Naive thymus-derived CD4-positive, alpha-beta T cell (primary cell): ENCODE data around the gene PIGC. TPM values are rescaled to one million over a fixed set of nuclear protein-coding genes. Genes with fewer than 3 reads are reported as not detected.
A peak's percentile ranks its signal among the peaks of the same experiment; 100 is the strongest.
"Not testable (repeated sequence)": the region's sequence is repeated elsewhere in the genome, so short reads cannot be mapped to it uniquely, and the experiment has no call there.

Experiments used
- ATAC-seq: fragments of 150-1000 bp; cut with Tn5 transposase; 2 replicates; pipeline ENCODE4 v1.10.0; 2021; ENCODE audit warnings: mild to moderate bottlenecking, moderate library complexity
- CTCF ChIA-PET: fragments of 350-600 bp; sonication (Branson Sonifier 250); formaldehyde crosslinking; loops from one replicate; lab custom pipeline; 2021; ENCODE audit warnings: antibody characterized with exemption; lab: Charles Lee
- POLR2A ChIA-PET: fragments of 350-600 bp; sonication (Branson Sonifier 250); formaldehyde crosslinking; loops from one replicate; lab custom pipeline; 2021; ENCODE audit warnings: antibody characterized with exemption, inconsistent platforms; lab: Charles Lee
- DNase-seq, 9 donors: peaks; one replicate each; pipeline versions ENCODE4 v3.0.0 to v3.0.0-alpha.2; 2020 to 2022; ENCODE audit warnings: mixed read lengths in 1 of 9
- H3K27ac ChIP-seq: one replicate; pipeline ENCODE4 v1.7.0; 2013; ENCODE audit warnings: mild to moderate bottlenecking, low read depth, low read length, moderate library complexity
- H3K27me3 ChIP-seq, 2 donors: one replicate each; pipeline ENCODE4 v1.7.0; 2013; ENCODE audit warnings: low read length in 2 of 2, mild to moderate bottlenecking in 2 of 2, moderate library complexity in 2 of 2; ENCODE audit not compliant: control insufficient read depth in 2 of 2, insufficient read depth in 2 of 2
- H3K36me3 ChIP-seq, 3 experiments: 1 replicate in 2 of 3; 2 replicates in 1 of 3; pipeline ENCODE4 v1.7.0; 2013; ENCODE audit warnings: low read length in 3 of 3, mild to moderate bottlenecking in 3 of 3, moderate library complexity in 1 of 3; ENCODE audit not compliant: insufficient read depth in 3 of 3, control insufficient read depth in 2 of 3
- H3K4me1 ChIP-seq, 2 donors: one replicate each; pipeline ENCODE4 v1.7.0; 2013; ENCODE audit warnings: low read length in 2 of 2, mild to moderate bottlenecking in 2 of 2, moderate library complexity in 1 of 2; ENCODE audit not compliant: control insufficient read depth in 2 of 2, insufficient read depth in 2 of 2
- H3K4me3 ChIP-seq: 2 replicates; pipeline ENCODE4 v1.7.0; 2013; ENCODE audit warnings: mild to moderate bottlenecking, low read length
- H3K9me3 ChIP-seq, 3 experiments: 1 replicate in 2 of 3; 2 replicates in 1 of 3; pipeline ENCODE4 v1.7.0; 2013; ENCODE audit warnings: low read length in 3 of 3; ENCODE audit not compliant: control insufficient read depth in 2 of 3
- H3K27ac Mint-ChIP-seq, 9 donors: one replicate each; pipeline ENCODE4 v1.8.0; 2020 to 2022; ENCODE audit warnings: mixed read lengths in 9 of 9, mild to moderate bottlenecking in 8 of 9, moderate library complexity in 5 of 9, inconsistent platforms in 2 of 9
- H3K27me3 Mint-ChIP-seq, 5 donors: one replicate each; pipeline ENCODE4 v1.8.0; 2021 to 2022; ENCODE audit warnings: mixed read lengths in 5 of 5, mild to moderate bottlenecking in 1 of 5
- H3K36me3 Mint-ChIP-seq, 5 donors: one replicate each; pipeline ENCODE4 v1.8.0; 2020 to 2022; ENCODE audit warnings: mixed read lengths in 5 of 5, mild to moderate bottlenecking in 3 of 5, inconsistent platforms in 1 of 5
- H3K4me1 Mint-ChIP-seq, 7 donors: one replicate each; pipeline ENCODE4 v1.8.0; 2020 to 2022; ENCODE audit warnings: mixed read lengths in 7 of 7, mild to moderate bottlenecking in 3 of 7, inconsistent platforms in 1 of 7
- H3K4me3 Mint-ChIP-seq, 10 donors: one replicate each; pipeline ENCODE4 v1.8.0; 2020 to 2022; ENCODE audit warnings: mild to moderate bottlenecking in 10 of 10, mixed read lengths in 10 of 10, moderate library complexity in 6 of 10, inconsistent platforms in 2 of 10
- H3K9me3 Mint-ChIP-seq, 11 donors: one replicate each; pipeline ENCODE4 v1.8.0; 2020 to 2022; ENCODE audit warnings: mixed read lengths in 11 of 11, mild to moderate bottlenecking in 4 of 11, inconsistent platforms in 1 of 11, moderate library complexity in 1 of 11
- intact Hi-C, 2 donors: fragments of 100-400 bp; cut with micrococcal nuclease; formaldehyde crosslinking; loops; one replicate each; pipeline ENCODE4 v1.15.1; 2023
- polyA plus RNA-seq, 2 donors: library from polyadenylated mRNA; unstranded; fragments of 300-500 nt; fragmentation: Illumina TruSeq; gene quantifications; one replicate each; pipeline ENCODE4 v1.2.3, GENCODE V29; 2021
- total RNA-seq, 6 experiments: library from RNA in 5 of 6; stranded (reverse) in 5 of 6; gene quantifications; 1 replicate in 5 of 6; 2 replicates in 1 of 6; pipeline ENCODE4 v1.2.3 and lab custom pipeline; 2021 to 2026

Gene PIGC
- total and polyA plus RNA-seq, 7 experiments from 2014 or later, result 21.1 to 142 (median 54.4) TPM

DNA sequence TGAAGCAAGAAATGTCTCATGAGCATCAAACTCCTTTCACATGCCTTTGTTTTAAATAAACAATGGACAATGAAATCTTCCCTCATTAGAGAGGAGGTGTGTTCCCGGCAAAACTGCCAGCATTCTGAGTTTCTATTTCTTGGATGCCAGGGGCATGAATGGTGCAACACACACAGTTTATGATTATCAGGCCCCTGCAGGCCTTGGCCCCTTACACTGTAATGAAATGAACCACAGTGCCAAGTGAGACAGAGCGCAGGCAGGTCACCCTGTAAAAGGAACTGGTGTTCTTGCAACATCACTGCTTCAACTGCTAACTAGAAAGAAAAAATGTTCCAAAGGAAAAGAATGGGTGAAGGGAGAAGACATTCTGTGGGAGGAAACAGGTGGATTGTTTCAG, 3.8 kb upstream of the PIGC start:
- Mint-ChIP-seq H3K36me3 (peaks cover 0 to 2% (median 0%) of the 10 kb centered on the region in 5 donors), H3K9me3 (no peaks in the 10 kb centered on the region), H3K4me1 (peaks cover 7 to 40% (median 33%) of the 10 kb centered on the region in 7 donors), H3K27ac (no peak overlapping the region), H3K4me3 (no peak overlapping the region), H3K27me3 (no peaks in the 10 kb centered on the region)
- H3K4me1 ChIP-seq, result peaks cover 12 to 15% of the 10 kb centered on the region in 2 donors
- DNase-seq (no peak), ATAC-seq (no peak)
- CTCF ChIA-PET, result no interaction called here
- H3K27ac ChIP-seq, result no peak overlapping the region
- POLR2A ChIA-PET, result interaction anchor here (1.0 kb wide), 1 partner anchor 364 kb away, joined by 3 read pairs; no protein-coding TSS in a partner anchor
- no peaks in the 10 kb centered on the region for H3K27me3 ChIP-seq
- no peak overlapping the region for H3K4me3 ChIP-seq
- peaks cover 0 to 4% (median 0%) of the 10 kb centered on the region in 3 experiments for H3K36me3 ChIP-seq
- H3K9me3 ChIP-seq, result no peaks in the 10 kb centered on the region
- intact Hi-C loops, result loop anchor here (10.0 kb wide), 2 partner anchors 963 to 1267 kb away; partner anchors contain the start of genes PRRC2C (in 2 of the 2) and KLHL20 (in 1 of the 2)

DNA sequence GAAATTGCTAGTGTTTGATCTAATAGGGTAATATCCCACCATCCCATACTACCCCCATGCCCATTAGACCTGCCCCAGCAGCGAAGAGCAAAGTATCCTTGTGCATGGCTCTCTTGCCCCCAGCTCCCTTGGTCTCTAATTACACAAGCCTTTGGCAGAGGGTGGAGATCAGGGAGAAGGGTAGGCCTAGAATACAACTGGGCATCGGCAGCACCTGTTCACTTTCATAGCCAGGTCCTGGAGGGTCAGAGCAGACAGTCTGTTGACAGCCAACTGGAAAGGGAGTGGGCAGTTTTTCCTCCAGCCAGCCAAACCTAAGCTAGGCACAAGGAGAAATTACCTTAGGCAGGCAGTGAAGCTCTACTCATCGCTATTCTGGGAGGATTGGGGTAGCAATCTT, 2.7 kb upstream of the PIGC start:
- Histone ChIP-seq H3K9me3 (no peaks in the 10 kb centered on the region), H3K36me3 (peaks cover 0 to 12% (median 0%) of the 10 kb centered on the region in 3 experiments), H3K4me3 (no peak overlapping the region), H3K27ac (no peak overlapping the region), H3K27me3 (no peaks in the 10 kb centered on the region), H3K4me1 (peaks cover 15 to 23% of the 10 kb centered on the region in 2 donors)
- DNase-seq (no peak), ATAC-seq (no peak)
- Mint-ChIP-seq H3K27me3 (no peaks in the 10 kb centered on the region), H3K27ac (peak overlapping the region in 1 of 9 donors; percentile 26), H3K4me3 (peak overlapping the region in 1 of 10 donors; percentile 6), H3K36me3 (peaks cover 9 to 12% (median 11%) of the 10 kb centered on the region in 5 donors), H3K4me1 (peaks cover 17 to 50% (median 44%) of the 10 kb centered on the region in 7 donors), H3K9me3 (no peaks in the 10 kb centered on the region)
- POLR2A ChIA-PET, result interaction anchor here (0.6 to 0.9 kb wide), 5 partner anchors 22 to 659 kb away, joined by 3 to 6 read pairs (median 3); partner anchors contain the start of gene SUCO
- CTCF ChIA-PET, result interaction anchor here (0.6 to 1.1 kb wide), 6 partner anchors 14 to 299 kb away, joined by 3 to 6 read pairs (median 4); partner anchors contain the start of gene C1orf105
- intact Hi-C loops, result loop anchor here (10.0 kb wide), 2 partner anchors 962 to 1268 kb away; partner anchors contain the start of genes PRRC2C (in 2 of the 2) and KLHL20 (in 1 of the 2)

DNA sequence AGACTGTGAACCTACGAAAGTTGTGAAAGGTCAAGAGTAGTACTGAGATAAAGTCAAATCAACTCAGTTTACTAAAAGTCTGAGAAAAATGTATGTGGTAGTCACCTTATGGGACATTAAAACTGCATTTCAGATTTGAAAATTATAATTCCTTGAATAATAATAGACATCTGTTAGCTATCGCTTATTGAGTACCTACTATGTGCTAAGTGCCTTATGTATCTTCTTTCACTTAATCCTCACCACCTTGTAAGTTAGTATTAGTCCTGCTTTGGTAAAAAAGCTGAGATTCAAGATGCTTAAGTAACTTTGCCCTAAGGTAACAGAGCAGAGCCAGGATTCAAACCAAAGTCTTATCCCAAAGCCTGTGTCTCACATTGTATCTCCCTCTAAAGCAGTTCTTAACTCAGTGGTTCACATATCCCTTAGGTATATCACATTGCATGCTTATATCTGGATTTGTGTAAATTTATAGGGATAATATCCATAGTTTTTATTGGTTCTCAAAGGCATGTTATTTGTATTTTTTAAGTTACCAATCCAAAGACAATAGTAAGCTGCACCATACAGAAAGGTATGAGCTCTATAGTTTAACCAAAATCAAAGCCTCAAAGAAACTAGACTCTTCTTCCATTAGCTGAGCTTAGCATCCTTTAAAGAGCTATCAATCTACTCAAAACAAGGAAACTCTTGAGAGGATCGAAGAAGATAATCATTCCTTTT, 865 bp downstream of the PIGC start:
- Histone ChIP-seq H3K27me3 (no peaks in the 10 kb centered on the region), H3K27ac (peak overlapping the region; percentile 83), H3K36me3 (peaks cover 0 to 13% (median 0%) of the 10 kb centered on the region in 3 experiments), H3K4me3 (peak overlapping the region; percentile 72), H3K9me3 (no peaks in the 10 kb centered on the region), H3K4me1 (peaks cover 15 to 25% of the 10 kb centered on the region in 2 donors)
- intact Hi-C loops, result loop anchor here (5.0 to 10.0 kb wide), 5 partner anchors 601 to 1424 kb away; partner anchors contain the start of genes PRRC2C (in 2 of the 2), DNM3 (in 1 of the 2), GAS5 (in 1 of the 2) and KLHL20 (in 1 of the 2)
- ATAC-seq, result no peak
- Mint-ChIP-seq H3K4me1 (peaks cover 27 to 60% (median 51%) of the 10 kb centered on the region in 7 donors), H3K27me3 (no peaks in the 10 kb centered on the region), H3K9me3 (no peaks in the 10 kb centered on the region), H3K27ac (peak overlapping the region; percentile 91 to 97 (median 93)), H3K36me3 (peaks cover 13 to 33% (median 31%) of the 10 kb centered on the region in 5 donors), H3K4me3 (peak overlapping the region; percentile 87 to 98 (median 94))
- ChIA-PET CTCF (interaction anchor here (0.8 to 6.9 kb wide), 9 partner anchors 8 to 284 kb away, joined by 3 to 120 read pairs (median 4); no protein-coding TSS in a partner anchor), POLR2A (interaction anchor here (0.7 to 6.0 kb wide), 6 partner anchors 9 to 275 kb away, joined by 3 to 85 read pairs (median 10); partner anchors contain the start of gene SUCO)
- no peak for DNase-seq

DNA sequence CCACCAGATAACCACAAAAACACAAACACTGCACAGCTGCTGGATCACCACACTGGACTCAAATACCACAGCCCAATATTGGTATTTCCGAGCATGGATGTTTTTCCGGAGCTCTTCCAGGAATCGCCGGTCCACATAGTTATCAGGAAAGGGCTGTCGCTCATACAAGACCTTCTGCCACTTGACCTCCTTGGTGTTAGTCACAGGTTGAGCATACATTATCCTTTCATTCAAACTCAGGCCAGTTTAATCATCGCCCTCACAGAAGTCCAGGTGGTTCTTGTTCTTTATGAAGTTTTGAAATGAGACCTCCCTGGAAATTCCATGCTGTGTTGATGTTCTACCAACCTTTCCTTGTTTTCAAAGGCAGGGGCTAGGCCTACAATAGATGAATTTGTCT, 1.5 kb downstream of the PIGC start:
- H3K36me3 Mint-ChIP-seq, result peaks cover 13 to 36% (median 32%) of the 10 kb centered on the region in 5 donors
- POLR2A ChIA-PET, result interaction anchor here (1.2 to 6.0 kb wide), 4 partner anchors 10 to 440 kb away, joined by 3 to 85 read pairs (median 14); no protein-coding TSS in a partner anchor

DNA sequence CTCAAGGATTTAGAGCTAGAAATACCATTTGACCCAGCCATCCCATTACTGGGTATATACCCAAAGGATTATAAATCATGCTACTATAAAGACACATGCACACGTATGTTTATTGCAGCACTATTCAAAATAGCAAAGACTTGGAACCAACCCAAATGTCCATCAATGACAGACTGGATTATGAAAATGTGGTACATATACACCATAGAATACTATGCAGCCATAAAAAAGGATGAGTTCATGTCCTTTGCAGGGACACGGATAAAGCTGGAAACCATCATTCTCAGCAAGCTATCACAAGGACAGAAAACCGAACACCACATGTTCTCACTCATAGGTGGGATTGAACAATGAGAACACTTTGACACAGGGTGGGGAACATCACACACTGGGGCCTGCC, 6.7 kb downstream of the PIGC start:
- Mint-ChIP-seq H3K9me3 (peaks cover 0 to 28% (median 8%) of the 10 kb centered on the region in 11 donors), H3K36me3 (peaks cover 10 to 58% (median 42%) of the 10 kb centered on the region in 5 donors), H3K4me1 (peaks cover 25 to 66% (median 40%) of the 10 kb centered on the region in 7 donors)
- CTCF ChIA-PET, H3K4me3 Mint-ChIP-seq, intact Hi-C loops, DNase-seq, H3K27me3 Mint-ChIP-seq, H3K27me3 ChIP-seq, H3K27ac Mint-ChIP-seq, ATAC-seq, H3K4me3 ChIP-seq, POLR2A ChIA-PET, H3K9me3 ChIP-seq, H3K27ac ChIP-seq, H3K36me3 ChIP-seq: not testable (repeated sequence)
- H3K4me1 ChIP-seq, result peaks cover 0 to 16% of the 10 kb centered on the region in 2 donors

More for the DNA sequence above, 1.5 kb downstream of the PIGC start:
- no peaks in the 10 kb centered on the region for H3K27me3 ChIP-seq
- DNase-seq, result no peak
- no peak for ATAC-seq
- Mint-ChIP-seq H3K27ac (peak overlapping the region in 8 of 9 donors; percentile 25 to 97 (median 91)), H3K4me1 (peaks cover 27 to 60% (median 51%) of the 10 kb centered on the region in 7 donors), H3K9me3 (no peaks in the 10 kb centered on the region), H3K4me3 (peak overlapping the region; percentile 53 to 97 (median 88)), H3K27me3 (no peaks in the 10 kb centered on the region)
- peak overlapping the region; percentile 83 for H3K27ac ChIP-seq
- CTCF ChIA-PET, result interaction anchor here (1.0 to 6.9 kb wide), 4 partner anchors 7 to 285 kb away, joined by 3 to 120 read pairs (median 4); no protein-coding TSS in a partner anchor
- H3K4me1 ChIP-seq, result peaks cover 15 to 25% of the 10 kb centered on the region in 2 donors
- intact Hi-C loops, result loop anchor here (5.0 to 10.0 kb wide), 5 partner anchors 600 to 1425 kb away; partner anchors contain the start of genes PRRC2C (in 2 of the 2), DNM3 (in 1 of the 2), GAS5 (in 1 of the 2) and KLHL20 (in 1 of the 2)
- peak overlapping the region; percentile 72 for H3K4me3 ChIP-seq
- no peaks in the 10 kb centered on the region for H3K9me3 ChIP-seq
- H3K36me3 ChIP-seq, result peaks cover 0 to 13% (median 0%) of the 10 kb centered on the region in 3 experiments

DNA sequence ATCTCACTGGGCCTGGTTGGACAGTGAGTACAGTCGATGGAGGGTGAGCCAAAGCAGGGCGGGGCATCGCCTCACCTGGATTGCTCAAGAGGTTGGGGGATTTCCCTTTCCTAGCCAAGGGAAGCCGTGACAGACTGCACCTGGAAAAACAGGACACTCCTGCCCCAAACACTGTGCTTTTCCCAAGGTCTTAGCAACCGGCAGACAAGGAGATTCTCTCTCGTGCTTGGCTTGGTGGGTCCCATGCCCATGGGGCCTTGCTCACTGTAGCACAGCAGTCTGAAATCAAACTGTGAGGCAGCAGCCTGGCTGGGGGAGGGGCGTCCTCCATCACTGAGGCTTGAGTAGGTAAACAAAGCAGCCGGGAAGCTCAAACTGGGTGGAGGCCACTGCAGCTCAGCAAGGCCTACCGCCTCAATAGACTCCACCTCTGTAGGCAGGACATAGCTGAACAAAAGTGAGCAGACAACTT, 12.1 kb downstream of the PIGC start:
- peak overlapping the region in 8 of 9 donors; percentile 20 to 94 (median 90) for H3K27ac Mint-ChIP-seq
- ATAC-seq, result peak; percentile 45
- H3K4me3 ChIP-seq, result no peak overlapping the region

More for the DNA sequence above, 12.1 kb downstream of the PIGC start:
- Mint-ChIP-seq H3K9me3 (peaks cover 0 to 28% (median 8%) of the 10 kb centered on the region in 11 donors), H3K36me3 (peaks cover 0 to 25% (median 12%) of the 10 kb centered on the region in 5 donors), H3K4me1 (peaks cover 4 to 46% (median 36%) of the 10 kb centered on the region in 7 donors), H3K27me3 (no peaks in the 10 kb centered on the region), H3K4me3 (peak overlapping the region in 9 of 10 donors; percentile 57 to 77 (median 72))
- H3K36me3 ChIP-seq, result no peaks in the 10 kb centered on the region
- no peaks in the 10 kb centered on the region for H3K9me3 ChIP-seq
- ChIA-PET CTCF (interaction anchor here (0.6 to 6.4 kb wide), 21 partner anchors 10 to 630 kb away, joined by 3 to 120 read pairs (median 4); partner anchors contain the start of genes PIGC and SUCO), POLR2A (interaction anchor here (0.6 to 5.9 kb wide), 13 partner anchors 10 to 1058 kb away, joined by 3 to 85 read pairs (median 5); partner anchors contain the start of genes PIGC, SUCO and VAMP4)
- H3K4me1 ChIP-seq, result peaks cover 13 to 56% of the 10 kb centered on the region in 2 donors
- no peaks in the 10 kb centered on the region for H3K27me3 ChIP-seq
- DNase-seq, result peak in 7 of 9 donors; percentile 27 to 70 (median 56)
- intact Hi-C loops, result no loop called here
- peak overlapping the region; percentile 65 for H3K27ac ChIP-seq
